Measurements from ENCODE around the gene KRT2.

- TF ChIP-seq EGR1 (IDR thresholded peaks at IDR 0.05) (no peak), REST (IDR thresholded peaks at IDR 0.05; ENCODE audit: low read depth) (no peak), YY1 (IDR thresholded peaks at IDR 0.05; ENCODE audit: low read depth) (no peak)
Measured at GRCh38 chr12:52600941-52601481, 51.0 kb downstream of the KRT2 start, which contains the start of gene KRT72.
